ENCODE results near the gene KLK11. TPM values are rescaled to one million over a fixed set of nuclear protein-coding genes. Genes with fewer than 3 reads are reported as not detected.

The KLK11 gene
- total and polyA plus RNA-seq, 2 of the 8 experiments (the other 6 are each of a cell fraction or from before 2014, with no cell fraction given): 0.45 TPM; not detected in 1

- no peak overlapping the region for H3K14ac ChIP-seq (ENCODE audit: insufficient read length)
- no peak for TF ChIP-seq GABPA (IDR thresholded peaks at IDR 0.05; ENCODE audit: borderline replicate concordance, insufficient read depth, low read length)
- TF ChIP-seq CTBP2 (IDR thresholded peaks at IDR 0.05; ENCODE audit: borderline replicate concordance, insufficient read depth, insufficient read length, low read length): no peak
- TF ChIP-seq GTF2F1 (IDR thresholded peaks at IDR 0.05; ENCODE audit: borderline replicate concordance, low read depth, low read length): no peak
- TF ChIP-seq JUND (IDR thresholded peaks at IDR 0.05; ENCODE audit: low read length): no peak
- H3K27me3 ChIP-seq (replicated peaks in 1 of 4; ENCODE audit: control insufficient read depth in 3 of 4, extremely low read depth in 1 of 4, insufficient read depth in 3 of 4, low read length in 3 of 4): no peaks in the 10 kb centered on the region
- no peak overlapping the region for H2BK120ac ChIP-seq (replicated peaks; ENCODE audit: low read depth, low read length)
- H3K4me1 ChIP-seq (replicated peaks in 1 of 4; ENCODE audit: control insufficient read depth in 3 of 4, insufficient read depth in 4 of 4, low read length in 3 of 4): no peaks in the 10 kb centered on the region
- H2BK12ac ChIP-seq (ENCODE audit: low read depth, low read length): no peak overlapping the region
- DNase-seq (ENCODE audit: low read depth in 1 of 2, low spot score in 2 of 2) (no peak), FAIRE-seq (no peak)
- H2AFZ ChIP-seq (ENCODE audit: low read length): no peak overlapping the region
- no peaks in the 10 kb centered on the region for H3K36me3 ChIP-seq (ENCODE audit: control insufficient read depth in 2 of 4, insufficient read depth in 4 of 4, low read length in 3 of 4)
- H3K27ac ChIP-seq (ENCODE audit: low read depth, low read length): no peak overlapping the region
- no peak overlapping the region for H3K18ac ChIP-seq (ENCODE audit: extremely low read depth, low read length)
- no peak overlapping the region for H2BK20ac ChIP-seq (ENCODE audit: low read length)
- H3K23me2 ChIP-seq (ENCODE audit: low read depth, low read length): peaks cover 3% of the 10 kb centered on the region; the same call in 1 of the 2 replicates
- H4K5ac ChIP-seq (ENCODE audit: insufficient read length, low read depth, low read length): no peak overlapping the region
- 90% methylated on average over 4 of the region's 4 CpGs; no CpG with 5 or more reads in 1 of the 2 experiments for WGBS, 2 experiments (ENCODE audit: extremely low coverage in 1 of 2, insufficient coverage in 1 of 2, insufficient read length in 1 of 2, insufficient replicate concordance in 2 of 2, low coverage in 1 of 2, low lambda C conversion rate in 2 of 2, missing lambda C conversion rate in 1 of 2)
- H2BK5ac ChIP-seq (ENCODE audit: low read depth, low read length): no peak overlapping the region
- ChIA-PET POLR2A (ENCODE audit: partially characterized antibody) (no interaction called here), CTCF (ENCODE audit: partially characterized antibody) (interaction anchor here (0.7 to 1.5 kb wide), 3 partner anchors 23 to 86 kb away, joined by 3 to 4 read pairs (median 4); no protein-coding TSS in a partner anchor)
- H3K4me2 ChIP-seq (ENCODE audit: insufficient read depth in 1 of 2, low read depth in 2 of 2, low read length in 2 of 2): no peak overlapping the region
- H3K23ac ChIP-seq (ENCODE audit: insufficient read length): no peak overlapping the region
- H4K91ac ChIP-seq (replicated peaks; ENCODE audit: insufficient read length, low read length): no peak overlapping the region
- no peak overlapping the region for H3K4ac ChIP-seq (replicated peaks; ENCODE audit: insufficient read length, low read depth, low read length)
- no peaks in the 10 kb centered on the region for H3K9me3 ChIP-seq (ENCODE audit: insufficient read depth in 2 of 2, low read depth in 1 of 2, low read length in 1 of 2)
- H2AK5ac ChIP-seq (ENCODE audit: low read depth, low read length): no peak overlapping the region
- H3K56ac ChIP-seq (replicated peaks; ENCODE audit: insufficient read length, low read depth, low read length): no peak overlapping the region
- no peaks in the 10 kb centered on the region for H3K79me2 ChIP-seq (ENCODE audit: control insufficient read depth in 1 of 2, insufficient read depth in 2 of 2, low read length in 2 of 2)
- H4K20me1 ChIP-seq (replicated peaks in 1 of 2; ENCODE audit: control insufficient read depth in 1 of 2, insufficient read depth in 2 of 2, low read length in 2 of 2): no peaks in the 10 kb centered on the region
- H4K8ac ChIP-seq (ENCODE audit: extremely low read depth, insufficient read depth, low read length): no peak overlapping the region
- peak overlapping the region; percentile 46; the same call in 1 of the 2 replicates for H2BK15ac ChIP-seq (ENCODE audit: low read length)
- H3K4me3 ChIP-seq (ENCODE audit: extremely low read depth in 1 of 4, insufficient read depth in 2 of 4, low read depth in 3 of 4, low read length in 4 of 4): no peak overlapping the region
- no peaks in the 10 kb centered on the region for H3K79me1 ChIP-seq (ENCODE audit: low read depth, low read length)
- no peak overlapping the region for H3K9ac ChIP-seq (replicated peaks in 1 of 4; ENCODE audit: extremely low read depth in 1 of 4, low read depth in 3 of 4, low read length in 3 of 4)
Measured at GRCh38 chr19:51010066-51010795, 16.2 kb downstream of the KLK11 start.

Measured in H1 (cell line).